HG03196 (cell line): ENCODE measurements around the gene KRTAP10-3.

Experiments used
- ATAC-seq: cut with Tn5 transposase; IDR thresholded peaks from one replicate; pipeline ENCODE4 v1.9.1; 2021; ENCODE audit not compliant: unreplicated experiment

KRTAP10-3 gene

GRCh38 chr21:44508711-44509445, 49.7 kb downstream of the KRTAP10-3 start:
- ATAC-seq: no peak

GRCh38 chr21:44508426-44508710, 50.2 kb downstream of the KRTAP10-3 start:
- ATAC-seq: no peak
